ENCODE results near the gene ACYP2.
A peak's percentile ranks its signal among the peaks of the same experiment; 100 is the strongest.

The ACYP2 gene

GRCh38 chr2:54330162-54330925 is 214.9 kb downstream of the ACYP2 start:
- DNase-seq: peak; percentile 89 to 93

- peak in 1 of 2 donors; percentile 3 for DNase-seq
These were observed 215.8 kb downstream of the ACYP2 start for GRCh38 chr2:54330926-54331835.

DNA sequence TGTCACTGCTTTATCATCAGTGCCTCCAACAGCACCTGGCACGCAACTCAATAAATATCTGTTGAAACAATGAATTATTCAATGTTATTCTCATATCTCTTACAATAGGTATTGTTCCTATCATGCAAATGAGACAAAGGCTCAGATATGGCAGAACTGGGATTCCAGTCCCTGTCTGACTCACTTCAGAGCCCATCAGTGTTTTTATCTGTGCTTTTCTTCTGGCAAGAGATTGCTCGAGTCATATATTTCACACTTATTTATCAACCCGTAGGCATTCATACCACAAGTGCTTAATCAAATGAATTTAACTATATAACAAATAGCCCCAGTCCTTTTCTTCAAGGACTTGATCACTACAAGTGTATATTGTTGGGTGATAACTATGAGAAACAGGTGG is 217.0 kb downstream of the ACYP2 start:
- no peak for DNase-seq

DNA sequence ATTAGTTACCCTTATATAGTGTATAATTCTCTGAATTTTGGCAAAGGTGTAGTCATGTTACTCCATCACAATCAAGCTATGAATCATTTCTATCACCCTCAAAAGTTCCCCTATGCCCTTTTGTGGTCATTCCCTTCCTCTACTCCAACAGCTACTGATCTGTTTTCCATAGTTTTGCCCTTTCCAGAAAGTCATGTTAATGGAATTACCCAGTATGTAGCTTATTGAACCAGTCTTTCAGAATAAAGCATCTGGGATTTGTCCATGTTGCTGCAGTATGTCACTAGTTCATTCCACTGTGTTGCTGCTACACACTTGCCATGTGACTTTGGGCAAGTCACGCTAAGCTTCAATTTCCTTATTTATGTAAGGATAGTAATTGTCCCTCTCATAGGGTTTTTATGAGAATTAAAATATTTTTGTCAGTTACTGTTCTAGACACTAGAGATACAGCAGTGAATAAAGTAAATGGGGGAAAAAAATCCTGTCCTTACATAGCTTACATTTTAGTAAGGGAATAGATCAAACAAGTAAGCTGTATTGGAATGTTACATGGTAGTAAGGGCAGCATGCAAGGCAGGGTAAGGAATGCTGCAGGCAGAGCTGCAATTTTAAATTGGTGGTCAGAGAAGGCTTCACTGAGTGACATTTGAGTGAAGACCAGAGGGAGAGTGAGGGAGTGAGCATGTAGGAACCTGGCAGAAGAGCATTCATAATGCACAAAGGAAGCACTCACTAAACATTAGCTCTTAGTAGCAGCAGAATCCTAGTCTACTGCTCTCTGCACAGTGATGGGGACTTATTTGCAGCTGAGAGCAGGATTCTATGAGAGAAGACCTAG is 220.9 kb downstream of the ACYP2 start:
- DNase-seq: no peak

DNA sequence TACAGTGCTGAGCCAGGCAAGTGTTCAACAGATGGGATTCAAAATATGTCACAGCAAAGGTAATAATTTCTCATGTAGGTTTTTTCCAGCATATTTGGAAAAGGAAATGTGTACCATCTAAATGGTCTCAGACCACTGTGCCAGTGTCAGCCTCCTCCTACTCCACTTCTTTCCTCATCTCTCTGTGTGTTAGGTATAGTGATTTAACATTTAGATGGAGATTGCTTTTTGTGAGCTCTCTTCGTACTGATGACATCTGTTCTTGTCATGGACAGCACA is 221.5 kb downstream of the ACYP2 start:
- no peak for DNase-seq

DNA sequence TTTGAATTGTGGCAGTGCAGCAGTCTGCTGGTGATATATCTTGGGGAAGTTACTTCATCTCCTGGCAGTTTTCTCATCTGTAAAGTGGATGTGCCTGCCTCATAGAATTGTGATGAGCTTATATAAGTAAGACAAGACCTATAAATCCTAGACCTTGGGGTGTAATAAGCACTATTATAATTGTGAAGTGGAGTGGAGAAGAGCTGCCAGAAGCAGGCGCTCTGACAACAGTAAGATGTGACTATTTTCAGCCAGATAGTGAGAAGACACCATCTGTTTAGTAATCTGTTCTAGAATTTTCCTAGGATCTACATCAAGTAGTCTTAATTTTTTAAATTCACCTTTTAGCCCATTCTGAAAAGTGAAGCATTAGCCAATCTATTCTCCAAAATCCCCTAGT is 226.2 kb downstream of the ACYP2 start:
- DNase-seq: no peak

GRCh38 chr2:54342603-54343002 is 227.2 kb downstream of the ACYP2 start:
- no peak for DNase-seq

- DNase-seq: no peak
These were observed 232.2 kb downstream of the ACYP2 start for GRCh38 chr2:54347622-54348021.

- no peak for DNase-seq
These were observed 233.2 kb downstream of the ACYP2 start for GRCh38 chr2:54348646-54349045.

- no peak for DNase-seq
These were observed 235.0 kb downstream of the ACYP2 start for GRCh38 chr2:54350426-54350825.

DNA sequence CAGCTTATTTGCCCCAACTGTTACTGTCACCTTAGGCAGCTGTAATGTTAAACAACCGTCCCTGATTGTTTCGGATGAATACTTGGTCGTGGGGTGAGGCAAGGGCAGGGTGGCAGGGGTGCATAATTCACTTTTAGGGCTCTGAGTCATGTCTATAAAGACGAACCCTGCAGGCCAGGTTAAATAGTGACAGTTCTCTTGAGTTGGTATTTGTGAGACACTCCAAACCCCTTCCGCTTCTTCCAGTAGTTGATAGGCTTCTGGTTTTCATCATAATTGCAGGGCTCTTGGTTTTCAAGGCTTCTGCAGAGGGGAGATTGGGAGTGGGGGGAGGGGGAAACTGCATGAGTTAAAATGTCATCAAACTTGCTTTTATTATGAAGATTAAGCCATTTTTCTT is 237.8 kb downstream of the ACYP2 start:
- DNase-seq: no peak
